Chondrocyte (in vitro differentiated cells): ENCODE data around the gene DUSP2. TPM values are rescaled to one million over a fixed set of nuclear protein-coding genes. Genes with fewer than 3 reads are reported as not detected.

Experiments
- DNase-seq: peaks from one replicate; pipeline ENCODE4 v3.0.0; 2021; ENCODE audit warnings: mixed read lengths, low spot score
- H3K27ac Mint-ChIP-seq: one replicate; pipeline ENCODE4 v1.8.0; 2021; ENCODE audit warnings: mild to moderate bottlenecking, moderate library complexity, mixed read lengths; ENCODE audit not compliant: unreplicated experiment
- H3K27me3 Mint-ChIP-seq: 2 replicates; pipeline ENCODE4 v1.8.0; 2021; ENCODE audit warnings: low read depth, mixed read lengths
- H3K36me3 Mint-ChIP-seq: 2 replicates; pipeline ENCODE4 v1.8.0; 2021; ENCODE audit warnings: low read depth, mixed read lengths
- H3K4me1 Mint-ChIP-seq: 2 replicates; pipeline ENCODE4 v1.8.0; 2021; ENCODE audit warnings: low read depth, mild to moderate bottlenecking, mixed read lengths
- H3K4me3 Mint-ChIP-seq: one replicate; pipeline ENCODE4 v1.8.0; 2021; ENCODE audit warnings: mild to moderate bottlenecking, moderate library complexity, mixed read lengths; ENCODE audit not compliant: unreplicated experiment
- H3K9me3 Mint-ChIP-seq: 2 replicates; pipeline ENCODE4 v1.8.0; 2021; ENCODE audit warnings: low read depth, mixed read lengths
- CTCF ChIP-seq: fragments of 200-600 bp; sonication (generic); IDR thresholded peaks from 2 replicates; pipeline ENCODE4 v1.5.0; 2021; ENCODE audit warnings: antibody characterized with exemption, mild to moderate bottlenecking, moderate library complexity
- total RNA-seq: library from RNA; stranded (reverse); gene quantifications from 3 replicates; pipeline ENCODE4 v1.2.1, GENCODE V29; 2021

Gene DUSP2
- total RNA-seq, 1 donor from 2014 or later, result 1.1 TPM

DNA sequence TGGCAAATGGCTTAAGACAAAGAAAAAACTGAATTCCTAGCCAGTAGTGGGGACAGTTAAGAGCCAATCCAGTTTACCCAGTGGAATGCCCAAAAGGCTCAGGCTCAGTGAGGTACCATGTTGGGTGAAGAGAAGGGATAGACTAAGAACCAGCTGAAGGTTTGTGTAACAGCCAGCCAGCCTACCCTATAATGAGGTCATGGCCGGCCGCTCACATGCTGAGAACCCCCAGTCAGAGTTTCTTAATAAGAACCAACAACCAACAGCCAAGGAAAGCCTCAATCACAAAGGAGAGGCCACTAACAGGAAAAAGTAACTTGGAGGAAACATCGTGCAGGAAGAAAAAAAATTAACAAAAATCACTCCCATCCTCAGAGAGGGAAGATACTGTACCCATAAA is 25.4 kb upstream of the DUSP2 start:
- TF ChIP-seq CTCF, result no peak
- Mint-ChIP-seq H3K9me3 (peaks cover 4% of the 10 kb centered on the region), H3K4me1 (peaks cover 9% of the 10 kb centered on the region), H3K4me3 (no peak overlapping the region), H3K27me3 (peaks cover 1% of the 10 kb centered on the region), H3K36me3 (no peaks in the 10 kb centered on the region), H3K27ac (no peak overlapping the region)
- no peak for DNase-seq

GRCh38 chr2:96169868-96170507 is 24.7 kb upstream of the DUSP2 start:
- Mint-ChIP-seq H3K27me3 (peaks cover 1% of the 10 kb centered on the region), H3K27ac (no peak overlapping the region), H3K36me3 (no peaks in the 10 kb centered on the region), H3K4me3 (no peak overlapping the region), H3K9me3 (peaks cover 4% of the 10 kb centered on the region), H3K4me1 (peaks cover 9% of the 10 kb centered on the region)
- DNase-seq, result no peak
- no peak for TF ChIP-seq CTCF

DNA sequence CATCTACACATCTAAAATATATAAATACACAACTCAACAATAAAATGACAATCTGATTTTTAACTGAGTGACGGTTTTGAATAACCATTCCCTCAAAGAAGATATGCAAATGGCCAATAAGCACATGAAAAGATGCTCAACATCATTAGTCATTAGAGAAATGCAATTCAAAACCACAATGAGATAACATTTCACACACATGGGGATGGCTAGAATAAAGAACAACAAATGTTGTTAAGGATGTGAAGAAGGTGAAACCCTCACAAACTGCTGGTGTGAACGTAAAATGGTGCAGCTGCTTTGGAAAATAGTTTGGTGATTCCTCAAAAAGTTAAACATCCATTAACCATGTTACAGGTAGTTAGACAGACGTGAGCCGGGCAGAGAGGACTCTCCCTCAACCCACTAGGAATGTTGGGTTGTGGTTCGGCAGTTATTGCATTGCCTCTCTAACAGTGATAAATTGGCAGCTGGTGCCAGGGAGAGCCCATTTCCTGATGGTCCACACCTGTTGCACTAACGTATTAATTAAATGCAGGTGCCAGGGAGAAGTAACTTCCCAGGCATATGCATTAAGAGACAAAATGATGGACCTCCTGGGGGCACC is 22.3 kb upstream of the DUSP2 start:
- TF ChIP-seq CTCF, result no peak
- Mint-ChIP-seq H3K9me3 (peaks cover 4% of the 10 kb centered on the region), H3K4me3 (no peak overlapping the region), H3K27ac (no peak overlapping the region), H3K4me1 (peaks cover 19% of the 10 kb centered on the region), H3K27me3 (peaks cover 1% of the 10 kb centered on the region), H3K36me3 (no peaks in the 10 kb centered on the region)
- DNase-seq, result no peak

GRCh38 chr2:96164459-96165184 is 19.4 kb upstream of the DUSP2 start:
- no peak overlapping the region for H3K4me3 Mint-ChIP-seq
- no peak for DNase-seq
- TF ChIP-seq CTCF, result no peak
- H3K9me3 Mint-ChIP-seq, result peaks cover 4% of the 10 kb centered on the region
- peaks cover 23% of the 10 kb centered on the region for H3K4me1 Mint-ChIP-seq
- H3K36me3 Mint-ChIP-seq, result no peaks in the 10 kb centered on the region
- no peak overlapping the region for H3K27ac Mint-ChIP-seq
- no peaks in the 10 kb centered on the region for H3K27me3 Mint-ChIP-seq

GRCh38 chr2:96163768-96164429 is 18.7 kb upstream of the DUSP2 start:
- H3K27me3 Mint-ChIP-seq, result peaks cover 5% of the 10 kb centered on the region
- TF ChIP-seq CTCF, result no peak
- DNase-seq, result no peak
- H3K9me3 Mint-ChIP-seq, result peaks cover 4% of the 10 kb centered on the region
- H3K4me3 Mint-ChIP-seq, result no peak overlapping the region
- H3K36me3 Mint-ChIP-seq, result no peaks in the 10 kb centered on the region
- H3K27ac Mint-ChIP-seq, result peak overlapping the region; percentile 29
- peaks cover 19% of the 10 kb centered on the region for H3K4me1 Mint-ChIP-seq
